Activated CD8-positive, alpha-beta memory T cell treated with anti-CD3 and anti-CD28 coated beads, Interleukin-2, amount 50 U/mL, for 4 hours (primary cell): Measurements from ENCODE around the gene LAMC3.
"Not testable (repeated sequence)": the region's sequence is repeated elsewhere in the genome, so short reads cannot be mapped to it uniquely, and the experiment has no call there.

Experiments
- DNase-seq: peaks from one replicate; pipeline ENCODE4 v3.0.0-alpha.2; 2020

LAMC3 gene

DNA sequence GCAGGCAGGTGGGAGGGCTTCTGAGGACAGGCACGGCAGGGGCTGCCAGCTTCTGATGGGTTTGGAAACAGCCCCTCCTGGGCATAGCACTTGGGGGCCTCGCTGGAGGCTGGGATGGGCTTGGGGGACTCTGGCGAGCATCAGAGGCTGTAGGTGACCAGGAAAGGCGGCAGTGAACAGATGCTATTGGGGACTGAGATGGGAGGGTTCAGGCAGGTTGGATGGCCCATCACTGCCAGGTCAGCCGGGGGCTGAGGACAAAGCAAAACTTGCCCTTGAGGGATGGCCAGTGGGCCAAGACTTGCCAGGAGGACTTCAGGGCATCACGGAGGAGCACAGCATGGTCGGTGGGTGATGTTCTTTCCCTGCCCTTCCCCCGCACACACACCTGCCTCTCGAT is 94.0 kb downstream of the LAMC3 start:
- DNase-seq = no peak

GRCh38 chr9:131103535-131103934 is 94.6 kb downstream of the LAMC3 start:
- DNase-seq = no peak

- DNase-seq = no peak
Observed at GRCh38 chr9:131104016-131104740, 95.2 kb downstream of the LAMC3 start.

GRCh38 chr9:131105952-131106351 is 97.0 kb downstream of the LAMC3 start:
- no peak for DNase-seq

DNA sequence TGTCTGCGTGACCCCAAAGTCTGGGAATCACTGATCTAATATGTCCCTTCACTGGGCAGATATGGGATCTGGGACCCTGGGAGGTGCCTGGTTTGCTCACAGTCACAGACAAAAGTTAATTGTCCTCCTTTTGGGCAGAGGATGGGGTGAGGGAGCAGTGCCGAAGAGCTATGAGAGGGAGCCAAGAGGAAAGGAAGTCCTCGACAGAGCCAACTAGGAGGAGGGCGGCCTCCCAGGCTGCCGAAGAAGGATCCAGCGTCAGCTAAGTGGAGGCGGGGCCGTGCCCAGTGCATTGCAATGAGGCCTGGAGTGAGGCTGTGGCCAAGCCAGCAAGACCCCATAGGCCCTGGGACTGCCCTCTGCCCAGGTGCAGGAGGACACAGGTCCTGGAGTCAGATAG is 98.8 kb downstream of the LAMC3 start:
- no peak for DNase-seq

DNA sequence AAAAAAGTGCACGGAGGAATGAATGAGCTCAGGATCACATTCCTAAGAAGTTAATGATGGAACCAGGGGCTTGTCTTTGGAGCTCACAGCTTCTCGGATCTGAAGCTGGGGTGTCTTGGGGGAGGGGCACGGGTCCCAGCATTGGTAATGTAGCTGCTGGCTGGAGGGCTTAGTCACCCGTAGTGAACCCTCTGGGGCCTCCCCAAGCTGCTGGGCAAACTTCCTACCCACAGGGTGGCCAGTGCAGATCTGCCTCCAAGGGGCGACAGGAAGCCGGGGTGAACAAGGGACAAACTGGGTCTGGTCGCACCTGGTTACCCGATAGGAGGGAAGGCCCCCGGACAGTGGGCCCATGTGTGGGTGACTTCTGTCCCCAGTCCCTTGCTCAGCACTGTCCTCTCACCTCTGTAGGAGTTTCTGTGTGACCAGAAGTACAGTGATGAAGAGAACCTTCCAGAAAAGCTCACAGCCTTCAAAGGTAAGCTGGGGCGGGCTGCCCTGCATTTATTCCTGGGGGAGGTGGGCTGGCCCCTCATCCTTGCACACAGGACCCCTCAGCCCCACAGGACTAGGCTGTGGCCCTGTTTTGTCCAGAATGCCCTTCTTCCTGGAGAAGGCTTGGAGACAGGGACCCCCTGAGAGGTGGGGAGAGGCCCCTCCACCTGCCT is 102.3 kb downstream of the LAMC3 start:
- DNase-seq = no peak

- DNase-seq = no peak
Observed at GRCh38 chr9:131111854-131112311, 102.9 kb downstream of the LAMC3 start.

- no peak for DNase-seq
Observed at GRCh38 chr9:131112374-131113154, 103.6 kb downstream of the LAMC3 start.

GRCh38 chr9:131113655-131114054 is 104.7 kb downstream of the LAMC3 start:
- no peak for DNase-seq

GRCh38 chr9:131114084-131114535 is 105.1 kb downstream of the LAMC3 start:
- no peak for DNase-seq

DNA sequence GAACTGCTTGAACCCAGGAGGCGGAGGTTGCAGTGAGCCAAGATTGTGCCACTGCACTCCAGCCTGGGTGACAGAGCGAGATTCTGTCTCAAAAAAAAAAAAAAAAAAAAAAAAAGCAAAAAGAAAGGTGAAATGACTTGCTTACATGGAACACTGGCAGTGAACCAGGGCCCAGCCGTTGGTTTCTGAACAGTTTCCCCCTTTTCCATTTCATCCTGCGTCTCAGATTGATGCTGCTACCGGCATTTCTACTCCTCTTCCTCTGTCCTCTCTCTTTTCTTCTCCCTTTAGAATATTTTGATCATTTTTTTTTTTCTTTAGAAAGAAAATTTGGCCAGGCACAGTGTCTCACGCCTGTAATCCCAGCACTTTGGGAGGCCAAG is 106.4 kb downstream of the LAMC3 start:
- not testable (repeated sequence) for DNase-seq

- no peak for DNase-seq
Observed at GRCh38 chr9:131116281-131117120, 107.5 kb downstream of the LAMC3 start.

DNA sequence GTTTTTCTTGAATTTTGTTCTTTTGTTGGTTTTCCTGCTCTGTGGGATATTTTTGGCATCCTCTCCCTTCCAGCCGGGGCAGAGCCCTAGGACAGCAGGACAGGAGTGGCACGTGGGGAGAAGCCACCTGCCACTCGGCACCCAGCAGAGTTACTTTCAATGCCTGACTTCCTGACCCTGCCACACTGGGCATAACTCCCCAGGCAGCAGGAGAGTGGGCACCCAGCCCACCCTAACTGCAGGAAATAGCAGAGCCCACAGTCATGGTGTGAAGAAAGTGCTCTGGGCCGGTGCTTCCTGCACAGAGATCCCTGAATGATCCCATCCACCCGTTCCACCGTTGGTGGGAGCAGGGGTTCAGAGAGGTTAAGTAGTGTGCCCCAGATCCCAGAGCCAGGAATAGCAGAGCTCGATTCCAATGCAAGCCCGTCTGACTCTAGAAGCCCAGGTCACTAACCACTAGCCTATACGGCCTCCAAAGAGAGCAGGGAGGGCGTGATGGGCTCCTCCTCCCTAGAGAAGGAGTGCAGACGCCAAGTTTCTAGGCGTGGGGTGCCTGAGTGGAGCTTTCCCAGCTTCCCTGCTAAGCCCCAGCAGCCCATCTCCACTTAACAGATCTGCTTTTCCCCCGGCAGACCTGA is 108.3 kb downstream of the LAMC3 start:
- DNase-seq = no peak

DNA sequence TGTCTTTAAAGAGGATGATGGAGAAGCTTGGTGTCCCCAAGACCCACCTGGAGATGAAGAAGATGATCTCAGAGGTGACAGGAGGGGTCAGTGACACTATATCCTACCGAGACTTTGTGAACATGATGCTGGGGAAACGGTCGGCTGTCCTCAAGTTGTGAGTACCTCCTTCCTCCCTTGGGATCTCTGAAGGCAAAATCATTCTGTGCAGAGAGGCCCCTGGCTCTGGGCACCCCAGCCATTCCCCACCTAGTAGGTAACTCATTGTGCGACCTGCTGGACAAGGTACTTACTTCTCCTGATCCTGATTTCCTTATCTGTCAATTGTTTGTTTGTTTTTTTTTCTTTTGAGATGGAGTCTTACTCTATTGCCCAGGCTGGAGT is 108.8 kb downstream of the LAMC3 start:
- DNase-seq = no peak

- DNase-seq = no peak
Observed at GRCh38 chr9:131119600-131119999, 110.6 kb downstream of the LAMC3 start.

DNA sequence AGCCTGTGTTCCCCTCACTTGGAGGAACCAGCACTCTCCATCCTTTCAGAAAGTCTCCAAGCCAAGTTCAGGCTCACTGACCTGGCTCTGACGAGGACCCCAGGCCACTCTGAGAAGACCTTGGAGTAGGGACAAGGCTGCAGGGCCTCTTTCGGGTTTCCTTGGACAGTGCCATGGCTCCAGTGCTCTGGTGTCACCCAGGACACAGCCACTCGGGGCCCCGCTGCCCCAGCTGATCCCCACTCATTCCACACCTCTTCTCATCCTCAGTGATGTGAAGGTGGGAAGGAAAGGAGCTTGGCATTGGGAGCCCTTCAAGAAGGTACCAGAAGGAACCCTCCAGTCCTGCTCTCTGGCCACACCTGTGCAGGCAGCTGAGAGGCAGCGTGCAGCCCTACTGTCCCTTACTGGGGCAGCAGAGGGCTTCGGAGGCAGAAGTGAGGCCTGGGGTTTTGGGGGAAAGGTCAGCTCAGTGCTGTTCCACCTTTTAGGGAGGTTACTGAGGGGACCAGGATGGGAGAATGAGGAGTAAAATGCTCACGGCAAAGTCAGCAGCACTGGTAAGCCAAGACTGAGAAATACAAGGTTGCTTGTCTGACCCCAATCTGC is 111.8 kb downstream of the LAMC3 start:
- DNase-seq = no peak

DNA sequence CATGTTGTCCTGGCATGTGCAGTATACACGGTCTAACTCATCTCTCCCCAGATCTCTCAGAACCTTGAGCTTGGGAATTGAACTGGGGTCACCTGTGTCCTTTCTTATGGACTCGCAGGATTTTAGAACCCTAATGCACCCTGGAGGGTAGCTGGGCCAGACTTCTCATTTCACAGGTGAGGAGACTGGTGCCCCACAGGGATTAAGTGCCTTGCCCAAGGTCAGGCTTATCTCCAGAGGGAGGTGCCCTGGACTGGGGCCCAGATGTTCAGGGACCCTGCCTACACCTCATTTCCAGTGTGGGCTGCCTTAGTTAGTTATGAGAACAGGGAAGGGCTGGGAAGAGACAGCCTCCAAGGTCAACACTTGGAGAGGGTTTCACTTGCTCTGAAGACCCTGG is 112.4 kb downstream of the LAMC3 start:
- no peak for DNase-seq

DNA sequence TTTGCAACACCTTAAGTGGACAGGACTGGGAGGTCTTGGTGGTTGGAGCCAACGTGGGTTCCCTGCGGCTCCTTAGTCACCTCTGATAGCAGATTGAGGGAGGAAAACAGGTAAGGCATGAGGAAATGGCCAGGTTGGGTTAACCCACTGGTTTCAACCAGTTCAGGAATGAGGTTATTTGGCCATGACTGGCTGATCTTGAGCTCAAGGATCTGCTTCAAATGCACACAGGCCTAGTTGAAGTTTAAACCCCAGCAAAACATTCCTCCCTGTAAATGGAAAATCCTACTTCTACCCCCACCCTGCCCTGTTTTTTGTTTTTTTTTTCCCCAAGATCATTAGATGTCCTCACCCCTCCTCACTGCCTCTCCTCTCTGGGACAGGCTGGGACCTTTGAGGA is 113.2 kb downstream of the LAMC3 start:
- no peak for DNase-seq

DNA sequence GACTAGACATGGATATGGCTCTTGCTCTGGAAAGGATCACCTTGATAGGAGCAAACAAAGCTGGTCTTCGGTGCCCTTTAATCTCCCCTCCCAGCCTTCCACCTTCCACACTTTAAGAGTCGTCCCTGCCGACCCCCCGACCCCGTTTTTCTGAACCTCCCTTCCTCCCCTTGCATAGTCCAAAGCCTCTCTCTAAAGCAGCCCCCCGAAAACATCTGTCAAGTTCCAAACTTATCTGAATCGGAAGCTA is 116.0 kb downstream of the LAMC3 start:
- DNase-seq = no peak

- DNase-seq = peak; percentile 100
Observed at GRCh38 chr9:131125288-131126058, 116.5 kb downstream of the LAMC3 start, which contains the start of gene NUP214. TSS of gene NUP214 (plus strand) at chr9:131125586. CDS start at chr9:131125705, 119 bp downstream.

- no peak for DNase-seq
Observed at GRCh38 chr9:131126059-131126426, 117.1 kb downstream of the LAMC3 start.
